GOT3 (cell line): Measurements from ENCODE around the gene ZNF383.
"Not testable (repeated sequence)": the region's sequence is repeated elsewhere in the genome, so short reads cannot be mapped to it uniquely, and the experiment has no call there.

ENCODE experiments used
- DNase-seq: peaks from one replicate; lab custom pipeline; 2025; ENCODE audit warnings: mixed read lengths; lab: John Stamatoyannopoulos, UW

Gene ZNF383

DNA sequence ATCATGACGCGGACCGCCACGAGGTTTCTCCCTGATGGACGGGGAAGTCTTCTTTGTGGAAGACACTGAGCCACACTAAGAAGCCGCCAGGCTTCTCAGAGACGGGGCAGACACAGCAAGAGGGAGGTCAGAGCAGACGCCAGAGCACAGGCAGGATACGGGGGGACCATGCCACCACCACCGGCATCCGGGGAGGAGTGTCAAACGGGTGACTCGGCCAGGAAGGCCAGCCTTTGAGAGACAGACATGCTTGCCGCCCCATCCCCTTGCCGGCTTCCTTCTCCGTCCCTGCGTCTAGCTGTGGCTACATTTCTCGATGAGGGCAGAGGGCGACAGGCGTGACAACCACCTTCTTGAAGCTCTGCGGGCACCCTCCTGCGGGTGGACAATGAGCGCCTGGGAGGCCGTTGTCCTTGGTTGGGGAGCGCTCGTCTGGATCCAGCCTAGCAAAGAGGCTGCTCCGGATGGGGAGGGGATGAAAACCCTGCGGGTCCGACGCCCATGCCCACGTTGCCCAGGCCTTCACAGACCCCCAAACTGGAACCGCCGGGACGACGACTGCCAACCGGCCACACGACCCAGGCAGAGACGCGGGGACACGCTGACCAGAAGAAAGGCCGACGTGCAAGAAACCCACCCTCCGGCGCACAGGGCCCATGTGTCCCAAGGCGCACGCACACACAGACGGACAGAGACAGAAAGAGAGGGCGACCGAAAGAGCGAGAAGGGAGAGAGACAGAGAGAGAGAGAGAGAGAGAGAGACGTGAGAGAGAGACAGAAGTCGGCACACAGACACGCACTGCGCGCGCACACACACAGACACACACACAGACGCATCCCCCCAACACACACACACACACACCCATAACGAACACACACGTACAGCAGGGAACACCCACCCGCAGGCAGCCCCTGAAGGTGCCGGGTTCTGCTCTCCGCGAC lies 75.3 kb downstream of the ZNF383 start:
- DNase-seq, result not testable (repeated sequence)

DNA sequence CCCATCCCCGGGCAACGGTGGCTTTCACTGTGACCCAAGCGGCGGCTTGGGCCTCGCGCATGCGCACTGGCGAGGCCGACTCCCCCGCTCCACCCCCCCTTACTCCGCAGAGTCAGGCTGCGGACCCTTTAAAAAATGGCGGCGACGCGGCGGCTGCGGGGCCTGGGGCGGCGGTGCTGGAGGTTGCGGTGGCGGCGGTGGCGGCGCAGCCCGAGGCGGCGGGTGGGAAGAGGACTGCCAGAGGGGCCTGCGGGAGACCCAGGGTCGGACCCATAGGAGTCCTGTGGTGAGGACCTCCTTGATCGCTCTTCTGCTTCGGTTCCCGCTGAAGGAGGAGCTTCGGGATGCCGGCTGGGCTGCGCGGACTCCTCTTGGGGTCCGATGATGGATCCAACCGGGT lies 76.2 kb downstream of the ZNF383 start:
- not testable (repeated sequence) for DNase-seq
